HEK293 (cell line): ENCODE data around the gene ZNHIT1.
A peak's percentile ranks its signal among the peaks of the same experiment; 100 is the strongest.

Experiments used
- CTCF ChIA-PET: fragments of 350-600 bp; formaldehyde crosslinking; extraction: SDS; loops from one replicate; lab custom pipeline; 2021; ENCODE audit warnings: antibody characterized with exemption; lab: Yijun Ruan, JAX
- POLR2A ChIA-PET: fragments of 300-600 bp; formaldehyde crosslinking; extraction: SDS; loops from one replicate; lab custom pipeline; 2020; ENCODE audit warnings: antibody characterized with exemption, inconsistent platforms; lab: Yijun Ruan, JAX
- H3K27ac ChIP-seq: fragments of 200-500 bp; sonication (Bioruptor generic); 2 replicates; pipeline ENCODE4 v1.5.1; 2014; ENCODE audit warnings: low read depth, low read length, control low read depth, inconsistent platforms; ENCODE audit errors: extremely low read depth
- H3K36me3 ChIP-seq, 2 experiments: fragments of 200-500 bp in 1 of 2; sonication (Bioruptor generic) in 1 of 2; 1 replicate in 1 of 2; 2 replicates in 1 of 2; pipeline ENCODE4 v1.5.1; 2014 to 2017; ENCODE audit warnings: inconsistent platforms in 2 of 2, low read length in 2 of 2; ENCODE audit not compliant: control insufficient read depth in 2 of 2, insufficient read depth in 1 of 2
- H3K4me1 ChIP-seq: fragments of 200-500 bp; sonication (Bioruptor generic); 2 replicates; pipeline ENCODE4 v1.5.1; 2014; ENCODE audit warnings: mild to moderate bottlenecking, low read length, inconsistent platforms; ENCODE audit not compliant: control insufficient read depth, insufficient read depth
- H3K4me3 ChIP-seq: 2 replicates; pipeline ENCODE4 v1.5.1; 2011; ENCODE audit warnings: low read depth, mild to moderate bottlenecking, control low read depth, low read length, moderate library complexity
- H3K9me3 ChIP-seq: fragments of 200-500 bp; sonication (Bioruptor generic); 2 replicates; pipeline ENCODE4 v1.5.1; 2014; ENCODE audit warnings: low read depth, low read length, inconsistent platforms; ENCODE audit not compliant: control insufficient read depth, insufficient read depth
- TCF7L2 ChIP-seq: IDR thresholded peaks from 2 replicates; pipeline ENCODE4 v1.6.1; 2011; ENCODE audit warnings: low read depth, mild to moderate bottlenecking, inconsistent platforms, low read length, moderate library complexity, borderline replicate concordance
- ZBTB17 ChIP-seq: fragments of 450-650 bp; formaldehyde crosslinking; IDR thresholded peaks from 2 replicates; pipeline ENCODE4 v1.5.1; 2016; ENCODE audit warnings: missing biosample characterization, missing genetic modification characterization
- ZNF335 ChIP-seq: fragments of 450-650 bp; formaldehyde crosslinking; conservative IDR thresholded peaks from 2 replicates; pipeline ENCODE4 v1.5.1; 2016; ENCODE audit warnings: missing biosample characterization, missing genetic modification characterization
- ZNF423 ChIP-seq: fragments of 450-650 bp; formaldehyde crosslinking; IDR thresholded peaks from 2 replicates; pipeline ENCODE4 v1.5.1; 2016; ENCODE audit warnings: missing biosample characterization, missing genetic modification characterization
- ZNF521 ChIP-seq: fragments of 450-650 bp; formaldehyde crosslinking; IDR thresholded peaks from 2 replicates; pipeline ENCODE4 v1.5.1; 2017; ENCODE audit warnings: missing biosample characterization, mild to moderate bottlenecking, missing genetic modification characterization
- ZNF530 ChIP-seq: fragments of 450-650 bp; formaldehyde crosslinking; IDR thresholded peaks from 2 replicates; pipeline ENCODE4 v1.5.1; 2016; ENCODE audit warnings: low read depth, missing biosample characterization, missing genetic modification characterization
- ZNF660 ChIP-seq: fragments of 450-650 bp; IDR thresholded peaks from 2 replicates; pipeline ENCODE4 v1.5.1; 2018; ENCODE audit warnings: missing biosample characterization, mild to moderate bottlenecking, missing genetic modification characterization
- ZNF664 ChIP-seq: fragments of 450-650 bp; formaldehyde crosslinking; IDR thresholded peaks from 2 replicates; pipeline ENCODE4 v1.5.1; 2016; ENCODE audit warnings: missing biosample characterization, missing genetic modification characterization
- ZNF747 ChIP-seq: fragments of 450-650 bp; formaldehyde crosslinking; IDR thresholded peaks from 2 replicates; pipeline ENCODE4 v1.5.1; 2016; ENCODE audit warnings: missing biosample characterization, missing genetic modification characterization
- ZNF768 ChIP-seq: fragments of 450-650 bp; formaldehyde crosslinking; IDR thresholded peaks from 2 replicates; pipeline ENCODE4 v1.5.1; 2018; ENCODE audit warnings: missing biosample characterization, mild to moderate bottlenecking, missing genetic modification characterization
- TF ChIP-seq, protein P1 (sequence below): fragments of 450-650 bp; formaldehyde crosslinking; IDR thresholded peaks from 2 replicates; pipeline ENCODE4 v1.5.1; 2016; ENCODE audit warnings: missing biosample characterization, missing genetic modification characterization
- TF ChIP-seq, protein P2 (sequence below): fragments of 450-650 bp; formaldehyde crosslinking; IDR thresholded peaks from 2 replicates; pipeline ENCODE4 v1.5.1; 2016; ENCODE audit warnings: missing biosample characterization, missing genetic modification characterization, low read depth
- TF ChIP-seq, protein P3 (sequence below): fragments of 450-650 bp; formaldehyde crosslinking; IDR thresholded peaks from 2 replicates; pipeline ENCODE4 v1.5.1; 2016; ENCODE audit warnings: missing biosample characterization, missing genetic modification characterization
- TF ChIP-seq, protein P4 (sequence below): fragments of 450-650 bp; formaldehyde crosslinking; IDR thresholded peaks from 2 replicates; pipeline ENCODE4 v1.5.1; 2017; ENCODE audit warnings: missing biosample characterization, missing genetic modification characterization
- TF ChIP-seq, protein P5 (sequence below): fragments of 450-650 bp; formaldehyde crosslinking; IDR thresholded peaks from 2 replicates; pipeline ENCODE4 v1.5.1; 2017; ENCODE audit warnings: missing biosample characterization, missing genetic modification characterization
- TF ChIP-seq, protein P6 (sequence below): fragments of 450-650 bp; formaldehyde crosslinking; IDR thresholded peaks from 2 replicates; pipeline ENCODE4 v1.5.1; 2017; ENCODE audit warnings: missing biosample characterization, missing genetic modification characterization

The ZNHIT1 gene

DNA sequence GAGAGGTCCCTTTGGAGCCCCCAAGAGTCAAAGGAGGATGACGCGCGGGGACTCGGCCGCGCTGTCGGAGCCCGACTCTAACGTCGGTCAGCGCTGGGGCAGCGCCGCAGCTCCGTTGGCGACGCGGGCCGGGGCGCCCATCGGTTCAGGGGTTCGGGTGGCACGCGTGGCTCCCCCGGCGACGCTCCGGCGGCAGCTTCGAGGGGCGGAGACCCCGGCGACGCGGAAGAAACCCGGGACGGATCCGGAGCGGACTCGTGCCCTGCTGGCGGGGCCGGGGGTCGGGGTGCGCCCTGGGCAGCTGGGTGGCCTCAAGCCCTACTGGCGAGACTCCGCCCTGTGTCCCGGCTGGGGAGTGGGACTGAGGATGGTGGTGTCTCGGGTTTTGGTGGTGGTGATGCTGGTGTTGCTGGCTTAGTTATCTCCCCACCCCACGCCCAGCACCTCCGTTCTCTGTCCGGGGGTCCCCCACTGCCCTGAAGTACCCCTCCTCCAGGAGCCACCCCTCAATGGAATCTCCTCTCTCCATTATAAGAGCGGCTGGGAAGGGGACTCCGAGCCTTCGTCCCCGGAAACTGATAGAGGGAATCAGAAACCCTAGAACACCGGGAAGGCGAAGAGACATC is 37.7 kb upstream of the ZNHIT1 start, which contains the start of gene NAT16 (continued):
- TF ChIP-seq ZNF423 (tag by site-specific recombination): no peak

DNA sequence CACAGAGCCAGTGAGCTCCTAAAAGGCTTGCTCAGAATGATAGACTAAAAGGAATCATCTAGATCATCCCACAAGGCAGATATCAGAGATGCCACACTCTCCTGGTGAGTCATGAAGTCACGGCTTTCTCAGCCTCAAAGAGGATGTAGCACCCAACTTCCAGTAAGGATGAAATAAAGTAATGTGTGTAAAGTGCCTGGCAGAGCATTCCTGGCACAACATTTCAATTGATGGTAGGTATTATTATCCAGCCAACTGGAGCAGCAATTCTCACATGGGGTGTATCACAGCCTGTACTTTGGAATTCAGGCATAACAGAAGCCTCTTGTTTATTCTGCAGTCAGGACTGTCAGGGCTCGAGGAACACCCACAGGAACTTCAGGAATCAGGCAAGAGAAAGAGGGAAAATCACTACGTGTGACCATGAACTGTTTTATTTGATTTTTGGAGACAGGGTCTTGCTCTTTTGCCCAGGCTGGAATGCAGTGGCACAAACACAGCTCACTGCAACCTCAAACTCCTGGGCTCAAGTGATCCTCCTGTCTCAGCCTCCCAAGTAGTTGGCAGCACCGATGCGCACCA is 32.6 kb upstream of the ZNHIT1 start:
- ChIA-PET POLR2A (no interaction called here), CTCF (interaction anchor here (0.6 to 1.5 kb wide), 4 partner anchors 7 to 131 kb away, joined by 3 to 7 read pairs (median 3); no protein-coding TSS in a partner anchor)
- TF ChIP-seq, protein P1, sequence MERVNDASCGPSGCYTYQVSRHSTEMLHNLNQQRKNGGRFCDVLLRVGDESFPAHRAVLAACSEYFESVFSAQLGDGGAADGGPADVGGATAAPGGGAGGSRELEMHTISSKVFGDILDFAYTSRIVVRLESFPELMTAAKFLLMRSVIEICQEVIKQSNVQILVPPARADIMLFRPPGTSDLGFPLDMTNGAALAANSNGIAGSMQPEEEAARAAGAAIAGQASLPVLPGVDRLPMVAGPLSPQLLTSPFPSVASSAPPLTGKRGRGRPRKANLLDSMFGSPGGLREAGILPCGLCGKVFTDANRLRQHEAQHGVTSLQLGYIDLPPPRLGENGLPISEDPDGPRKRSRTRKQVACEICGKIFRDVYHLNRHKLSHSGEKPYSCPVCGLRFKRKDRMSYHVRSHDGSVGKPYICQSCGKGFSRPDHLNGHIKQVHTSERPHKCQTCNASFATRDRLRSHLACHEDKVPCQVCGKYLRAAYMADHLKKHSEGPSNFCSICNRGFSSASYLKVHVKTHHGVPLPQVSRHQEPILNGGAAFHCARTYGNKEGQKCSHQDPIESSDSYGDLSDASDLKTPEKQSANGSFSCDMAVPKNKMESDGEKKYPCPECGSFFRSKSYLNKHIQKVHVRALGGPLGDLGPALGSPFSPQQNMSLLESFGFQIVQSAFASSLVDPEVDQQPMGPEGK (tag by site-specific recombination): no peak
- peak; percentile 30; the same call in 1 of the 2 replicates for TF ChIP-seq ZBTB17 (tag by site-specific recombination)
- TF ChIP-seq ZNF335 (tag by site-specific recombination): peak; percentile 54; the same call in 1 of the 2 replicates
- no peaks in the 10 kb centered on the region for H3K4me1 ChIP-seq
- H3K36me3 ChIP-seq: no peaks in the 10 kb centered on the region
- no peaks in the 10 kb centered on the region for H3K9me3 ChIP-seq
- no peak overlapping the region for H3K4me3 ChIP-seq
- no peak overlapping the region for H3K27ac ChIP-seq

DNA sequence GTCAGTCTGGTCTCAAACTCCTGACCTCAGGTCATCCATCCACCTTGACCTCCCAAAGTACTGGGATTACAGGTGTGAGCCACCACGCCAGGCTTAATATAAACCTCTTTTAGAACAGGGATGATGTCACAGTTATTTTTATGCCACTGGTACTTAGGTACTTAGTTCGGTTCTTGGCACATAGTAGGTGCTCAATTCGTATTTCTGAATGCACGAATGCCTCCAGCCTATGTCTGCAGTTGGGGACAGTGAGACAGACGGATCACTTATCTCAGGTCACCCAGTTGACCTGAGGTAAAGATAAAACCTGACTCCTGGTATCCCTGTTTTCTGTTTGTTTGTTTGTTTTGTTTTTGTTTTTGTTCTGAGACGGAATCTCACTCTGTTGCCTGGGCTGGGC is 31.8 kb upstream of the ZNHIT1 start:
- TF ChIP-seq ZNF664 (tag by site-specific recombination): peak; percentile 68; the same call in 1 of the 2 replicates
- TF ChIP-seq, protein P2, sequence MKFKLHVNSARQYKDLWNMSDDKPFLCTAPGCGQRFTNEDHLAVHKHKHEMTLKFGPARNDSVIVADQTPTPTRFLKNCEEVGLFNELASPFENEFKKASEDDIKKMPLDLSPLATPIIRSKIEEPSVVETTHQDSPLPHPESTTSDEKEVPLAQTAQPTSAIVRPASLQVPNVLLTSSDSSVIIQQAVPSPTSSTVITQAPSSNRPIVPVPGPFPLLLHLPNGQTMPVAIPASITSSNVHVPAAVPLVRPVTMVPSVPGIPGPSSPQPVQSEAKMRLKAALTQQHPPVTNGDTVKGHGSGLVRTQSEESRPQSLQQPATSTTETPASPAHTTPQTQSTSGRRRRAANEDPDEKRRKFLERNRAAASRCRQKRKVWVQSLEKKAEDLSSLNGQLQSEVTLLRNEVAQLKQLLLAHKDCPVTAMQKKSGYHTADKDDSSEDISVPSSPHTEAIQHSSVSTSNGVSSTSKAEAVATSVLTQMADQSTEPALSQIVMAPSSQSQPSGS (tag by site-specific recombination): 0 out of 2 replicates have a peak, but pooled peaks have one; percentile 6
- TF ChIP-seq ZNF423 (tag by site-specific recombination): no peak
- Histone ChIP-seq H3K4me3 (no peak overlapping the region), H3K27ac (no peak overlapping the region), H3K9me3 (no peaks in the 10 kb centered on the region), H3K4me1 (no peaks in the 10 kb centered on the region), H3K36me3 (no peaks in the 10 kb centered on the region)
- ChIA-PET POLR2A (interaction anchor here (0.6 kb wide), 3 partner anchors 19 to 137 kb away, joined by 3 to 5 read pairs (median 3); no protein-coding TSS in a partner anchor), CTCF (interaction anchor here (0.6 to 1.8 kb wide), 4 partner anchors 14 to 322 kb away, joined by 3 to 8 read pairs (median 3); no protein-coding TSS in a partner anchor)

DNA sequence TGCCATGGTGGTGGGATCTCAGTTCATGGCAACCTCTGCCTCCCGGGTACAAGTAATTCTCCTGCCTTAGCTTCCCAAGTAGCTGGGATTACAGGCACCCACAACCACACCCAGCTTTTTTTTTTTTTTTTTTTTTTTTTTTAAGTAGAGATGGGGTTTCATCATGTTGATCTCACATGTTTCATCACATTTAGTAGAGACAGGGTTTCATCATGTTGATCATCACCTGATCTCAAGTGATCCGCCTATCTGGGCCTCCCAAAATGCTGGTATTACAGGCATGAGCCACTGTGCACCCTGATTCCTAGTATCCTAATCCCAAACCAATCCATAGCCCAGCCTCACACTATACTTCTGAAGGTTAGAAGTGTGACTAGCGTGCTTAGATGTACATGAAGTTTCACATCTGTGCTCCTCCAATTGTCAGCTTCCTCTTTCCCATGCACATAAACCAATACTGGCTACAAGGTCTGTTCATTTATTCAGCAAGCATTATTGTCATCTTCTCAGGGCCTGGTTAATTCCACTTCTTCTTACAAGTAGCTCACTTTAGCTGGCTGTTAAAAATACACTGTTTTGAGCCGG is 31.0 kb upstream of the ZNHIT1 start:
- no peak overlapping the region for H3K27ac ChIP-seq
- no peaks in the 10 kb centered on the region for H3K4me1 ChIP-seq
- no peaks in the 10 kb centered on the region for H3K36me3 ChIP-seq
- ChIA-PET POLR2A (interaction anchor here (0.6 kb wide), 3 partner anchors 18 to 137 kb away, joined by 3 to 5 read pairs (median 3); no protein-coding TSS in a partner anchor), CTCF (interaction anchor here (0.6 to 1.8 kb wide), 5 partner anchors 13 to 321 kb away, joined by 3 to 8 read pairs (median 3); no protein-coding TSS in a partner anchor)
- no peaks in the 10 kb centered on the region for H3K9me3 ChIP-seq
- H3K4me3 ChIP-seq: no peak overlapping the region
- TF ChIP-seq ZBTB17 (tag by site-specific recombination) (peak; percentile 26; the same call in 1 of the 2 replicates), ZNF521 (tag by site-specific recombination) (no peak), ZNF747 (tag by site-specific recombination) (no peak), ZNF768 (no peak), ZNF335 (tag by site-specific recombination) (peak; percentile 50), ZNF660 (tag by site-specific recombination) (no peak), ZNF530 (tag by site-specific recombination) (no peak), TCF7L2 (no peak)
- TF ChIP-seq, protein P3, sequence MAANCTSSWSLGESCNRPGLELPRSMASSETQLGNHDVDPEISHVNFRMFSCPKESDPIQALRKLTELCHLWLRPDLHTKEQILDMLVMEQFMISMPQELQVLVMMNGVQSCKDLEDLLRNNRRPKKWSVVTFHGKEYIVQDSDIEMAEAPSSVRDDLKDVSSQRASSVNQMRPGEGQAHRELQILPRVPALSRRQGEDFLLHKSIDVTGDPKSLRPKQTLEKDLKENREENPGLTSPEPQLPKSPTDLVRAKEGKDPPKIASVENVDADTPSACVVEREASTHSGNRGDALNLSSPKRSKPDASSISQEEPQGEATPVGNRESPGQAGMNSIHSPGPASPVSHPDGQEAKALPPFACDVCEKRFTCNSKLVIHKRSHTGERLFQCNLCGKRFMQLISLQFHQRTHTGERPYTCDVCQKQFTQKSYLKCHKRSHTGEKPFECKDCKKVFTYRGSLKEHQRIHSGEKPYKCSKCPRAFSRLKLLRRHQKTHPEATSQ: no peak
- TF ChIP-seq, protein P4, sequence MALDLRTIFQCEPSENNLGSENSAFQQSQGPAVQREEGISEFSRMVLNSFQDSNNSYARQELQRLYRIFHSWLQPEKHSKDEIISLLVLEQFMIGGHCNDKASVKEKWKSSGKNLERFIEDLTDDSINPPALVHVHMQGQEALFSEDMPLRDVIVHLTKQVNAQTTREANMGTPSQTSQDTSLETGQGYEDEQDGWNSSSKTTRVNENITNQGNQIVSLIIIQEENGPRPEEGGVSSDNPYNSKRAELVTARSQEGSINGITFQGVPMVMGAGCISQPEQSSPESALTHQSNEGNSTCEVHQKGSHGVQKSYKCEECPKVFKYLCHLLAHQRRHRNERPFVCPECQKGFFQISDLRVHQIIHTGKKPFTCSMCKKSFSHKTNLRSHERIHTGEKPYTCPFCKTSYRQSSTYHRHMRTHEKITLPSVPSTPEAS: no peak
- TF ChIP-seq, protein P5, sequence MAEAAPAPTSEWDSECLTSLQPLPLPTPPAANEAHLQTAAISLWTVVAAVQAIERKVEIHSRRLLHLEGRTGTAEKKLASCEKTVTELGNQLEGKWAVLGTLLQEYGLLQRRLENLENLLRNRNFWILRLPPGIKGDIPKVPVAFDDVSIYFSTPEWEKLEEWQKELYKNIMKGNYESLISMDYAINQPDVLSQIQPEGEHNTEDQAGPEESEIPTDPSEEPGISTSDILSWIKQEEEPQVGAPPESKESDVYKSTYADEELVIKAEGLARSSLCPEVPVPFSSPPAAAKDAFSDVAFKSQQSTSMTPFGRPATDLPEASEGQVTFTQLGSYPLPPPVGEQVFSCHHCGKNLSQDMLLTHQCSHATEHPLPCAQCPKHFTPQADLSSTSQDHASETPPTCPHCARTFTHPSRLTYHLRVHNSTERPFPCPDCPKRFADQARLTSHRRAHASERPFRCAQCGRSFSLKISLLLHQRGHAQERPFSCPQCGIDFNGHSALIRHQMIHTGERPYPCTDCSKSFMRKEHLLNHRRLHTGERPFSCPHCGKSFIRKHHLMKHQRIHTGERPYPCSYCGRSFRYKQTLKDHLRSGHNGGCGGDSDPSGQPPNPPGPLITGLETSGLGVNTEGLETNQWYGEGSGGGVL: no peak
- TF ChIP-seq, protein P6, sequence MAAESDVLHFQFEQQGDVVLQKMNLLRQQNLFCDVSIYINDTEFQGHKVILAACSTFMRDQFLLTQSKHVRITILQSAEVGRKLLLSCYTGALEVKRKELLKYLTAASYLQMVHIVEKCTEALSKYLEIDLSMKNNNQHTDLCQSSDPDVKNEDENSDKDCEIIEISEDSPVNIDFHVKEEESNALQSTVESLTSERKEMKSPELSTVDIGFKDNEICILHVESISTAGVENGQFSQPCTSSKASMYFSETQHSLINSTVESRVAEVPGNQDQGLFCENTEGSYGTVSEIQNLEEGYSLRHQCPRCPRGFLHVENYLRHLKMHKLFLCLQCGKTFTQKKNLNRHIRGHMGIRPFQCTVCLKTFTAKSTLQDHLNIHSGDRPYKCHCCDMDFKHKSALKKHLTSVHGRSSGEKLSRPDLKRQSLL: no peak
